B cell (primary cell): ENCODE data around the gene NPIPB8. TPM values are rescaled to one million over a fixed set of nuclear protein-coding genes. Genes with fewer than 3 reads are reported as not detected.
"Not testable (repeated sequence)": the region's sequence is repeated elsewhere in the genome, so short reads cannot be mapped to it uniquely, and the experiment has no call there.

Experiments
- ATAC-seq: fragments of 200-7000 bp; cut with Tn5 transposase; one replicate; pipeline ENCODE4 v1.10.0; 2021; ENCODE audit warnings: low read depth, mild to moderate bottlenecking, moderate number of reproducible peaks, moderate library complexity
- CTCF ChIA-PET: fragments of 350-600 bp; sonication (Branson Sonifier 250); formaldehyde crosslinking; loops from one replicate; lab custom pipeline; 2021; ENCODE audit warnings: antibody characterized with exemption, inconsistent platforms; lab: Charles Lee
- POLR2A ChIA-PET: fragments of 350-600 bp; sonication (Branson Sonifier 250); formaldehyde crosslinking; loops from one replicate; lab custom pipeline; 2021; ENCODE audit warnings: antibody characterized with exemption; lab: Charles Lee
- DNase-seq: peaks from one replicate; pipeline ENCODE4 v3.0.0; 2013
- H2AFZ ChIP-seq: 2 replicates; pipeline ENCODE4 v1.6.1; 2012; ENCODE audit warnings: mild to moderate bottlenecking, low read depth, low read length; ENCODE audit not compliant: insufficient read depth, poor library complexity, severe bottlenecking
- H3K27ac ChIP-seq, 2 donors: 1 replicate in 1 of 2; 2 replicates in 1 of 2; pipeline ENCODE4 v1.5.1; 2012 to 2013; ENCODE audit warnings: low read length in 2 of 2, mild to moderate bottlenecking in 2 of 2, moderate library complexity in 1 of 2
- H3K27me3 ChIP-seq, 4 experiments: fragments of 200-600 bp in 1 of 4; sonication (generic) in 1 of 4; replicated peaks in 1 of 4; 1 replicate in 2 of 4; 2 replicates in 2 of 4; pipeline versions ENCODE4 v1.6.1 to v1.7.0; 2013 to 2016; ENCODE audit warnings: low read length in 3 of 4, mild to moderate bottlenecking in 2 of 4, mixed read lengths in 1 of 4, moderate library complexity in 1 of 4; ENCODE audit not compliant: insufficient read depth in 4 of 4, control insufficient read depth in 3 of 4; ENCODE audit errors: control extremely low read depth in 1 of 4
- H3K36me3 ChIP-seq, 2 experiments: replicated peaks in 1 of 2; 1 replicate in 1 of 2; 2 replicates in 1 of 2; pipeline versions ENCODE4 v1.6.1 to v1.7.1; 2013; ENCODE audit warnings: low read length in 1 of 2; ENCODE audit not compliant: insufficient read depth in 2 of 2, control insufficient read depth in 1 of 2; ENCODE audit errors: control extremely low read depth in 1 of 2, extremely low read depth in 1 of 2
- H3K4me1 ChIP-seq, 2 donors: fragments of 200-600 bp in 1 of 2; sonication (generic) in 1 of 2; 1 replicate in 1 of 2; 2 replicates in 1 of 2; pipeline versions ENCODE4 v1.5.1 to v1.6.1; 2013 to 2017; ENCODE audit warnings: low read length in 2 of 2; ENCODE audit not compliant: control insufficient read depth in 2 of 2, insufficient read depth in 2 of 2
- H3K4me2 ChIP-seq: replicated peaks from 2 replicates; pipeline ENCODE3; 2012; ENCODE audit warnings: mild to moderate bottlenecking, low read depth, low read length; ENCODE audit not compliant: poor library complexity, severe bottlenecking
- H3K4me3 ChIP-seq, 5 experiments: fragments of 200-600 bp in 1 of 5; sonication (generic) in 1 of 5; 1 replicate in 3 of 5; 2 replicates in 2 of 5; pipeline versions ENCODE4 v1.5.1 to v1.7.0; 2011 to 2016; ENCODE audit warnings: low read length in 4 of 5, mild to moderate bottlenecking in 4 of 5, low read depth in 2 of 5, control low read depth in 1 of 5, moderate library complexity in 1 of 5; ENCODE audit not compliant: insufficient read depth in 1 of 5; ENCODE audit errors: control extremely low read depth in 1 of 5, extremely low read depth in 1 of 5
- H3K79me2 ChIP-seq: fragments of 200-600 bp; sonication (generic); one replicate; pipeline ENCODE4 v1.6.0; 2016; ENCODE audit warnings: low read length; ENCODE audit not compliant: control insufficient read depth, insufficient read depth
- H3K9ac ChIP-seq: fragments of 200-600 bp; sonication (generic); 2 replicates; pipeline ENCODE4 v1.6.1; 2017; ENCODE audit warnings: mild to moderate bottlenecking, low read length, moderate library complexity
- H3K9me3 ChIP-seq, 3 donors: one replicate each; pipeline versions ENCODE4 v1.6.1 to v1.7.1; 2013; ENCODE audit warnings: low read length in 2 of 3; ENCODE audit not compliant: control insufficient read depth in 2 of 3, insufficient read depth in 1 of 3; ENCODE audit errors: control extremely low read depth in 1 of 3
- H4K20me1 ChIP-seq: 2 replicates; pipeline ENCODE4 v1.6.0; 2012; ENCODE audit warnings: mild to moderate bottlenecking, low read length; ENCODE audit not compliant: insufficient read depth, control insufficient read depth, poor library complexity, severe bottlenecking
- H3K27ac Mint-ChIP-seq: one replicate; pipeline ENCODE4 v1.8.0; 2021; ENCODE audit warnings: mixed read lengths
- H3K27me3 Mint-ChIP-seq: one replicate; pipeline ENCODE4 v1.8.0; 2021; ENCODE audit warnings: mixed read lengths
- H3K4me1 Mint-ChIP-seq: one replicate; pipeline ENCODE4 v1.8.0; 2021; ENCODE audit warnings: mixed read lengths
- H3K4me3 Mint-ChIP-seq: one replicate; pipeline ENCODE4 v1.8.0; 2021; ENCODE audit warnings: mixed read lengths
- H3K9me3 Mint-ChIP-seq: one replicate; pipeline ENCODE4 v1.8.0; 2022; ENCODE audit warnings: mixed read lengths; ENCODE audit not compliant: insufficient read depth
- WGBS: methylation state at CpG from one replicate; pipeline ENCODE4 v1.1.5; 2013; ENCODE audit warnings: missing lambda C conversion rate; ENCODE audit not compliant: insufficient coverage; 5-methylcytosine and 5-hydroxymethylcytosine counted together
- intact Hi-C: fragments of 100-400 bp; cut with micrococcal nuclease; formaldehyde crosslinking; loops from one replicate; pipeline ENCODE4 v1.10.0; 2022
- polyA plus RNA-seq: library from polyadenylated mRNA; depleted of rRNA; stranded (reverse); fragments of >200 nt; gene quantifications from 2 replicates; pipeline ENCODE4 v1.2.3, GENCODE V29; 2012
- total RNA-seq, 2 donors: library from RNA; stranded (reverse); fragments of 120-200 nt in 1 of 2; gene quantifications; 1 replicate in 1 of 2; 2 replicates in 1 of 2; pipeline versions ENCODE4 v1.2.3 to v1.2.4, GENCODE V29; 2013 to 2022

Gene NPIPB8
- total and polyA plus RNA-seq, 2 donors (not counting 1 experiment from before 2014, with no cell fraction given) = 0.04 to 1.1 TPM

DNA sequence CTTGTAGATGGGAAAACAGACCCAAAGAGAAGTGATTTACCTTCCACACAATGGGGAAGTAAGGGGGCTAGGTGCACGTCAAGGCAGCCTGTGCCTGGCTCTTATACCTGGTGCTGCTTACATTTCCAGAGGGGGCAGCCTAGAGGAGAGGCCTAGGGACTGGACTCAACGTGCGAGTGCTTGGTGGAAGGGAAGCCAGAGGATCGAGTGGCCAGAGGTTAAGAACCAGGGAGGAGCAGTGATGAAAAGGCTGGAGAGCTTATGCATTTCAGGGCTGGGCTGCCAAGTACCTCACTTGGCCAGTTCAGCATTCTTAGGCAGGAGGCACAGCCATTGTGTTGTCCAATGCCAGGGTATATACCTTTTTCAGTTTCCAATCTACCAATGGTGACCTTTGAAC lies 30.3 kb downstream of the NPIPB8 start:
- H3K9ac ChIP-seq, H3K79me2 ChIP-seq, H3K36me3 ChIP-seq, H3K4me1 ChIP-seq, H3K4me3 ChIP-seq, H3K27ac Mint-ChIP-seq, CTCF ChIA-PET, H3K4me2 ChIP-seq, H3K9me3 Mint-ChIP-seq, H3K4me3 Mint-ChIP-seq, intact Hi-C loops, H3K27me3 Mint-ChIP-seq, H4K20me1 ChIP-seq, H3K27ac ChIP-seq, POLR2A ChIA-PET, ATAC-seq, DNase-seq, H3K9me3 ChIP-seq, H2AFZ ChIP-seq, H3K4me1 Mint-ChIP-seq, H3K27me3 ChIP-seq: not testable (repeated sequence)
- WGBS = no CpG with 5 or more reads among the region's 4 CpGs

- H3K9me3 Mint-ChIP-seq, H3K4me1 Mint-ChIP-seq, H3K36me3 ChIP-seq, POLR2A ChIA-PET, H3K79me2 ChIP-seq, CTCF ChIA-PET, H3K4me3 Mint-ChIP-seq, H2AFZ ChIP-seq, H4K20me1 ChIP-seq, intact Hi-C loops, H3K4me3 ChIP-seq, H3K27ac ChIP-seq, H3K9me3 ChIP-seq, DNase-seq, H3K27ac Mint-ChIP-seq, H3K27me3 ChIP-seq, H3K4me2 ChIP-seq, H3K9ac ChIP-seq, H3K4me1 ChIP-seq, H3K27me3 Mint-ChIP-seq: not testable (repeated sequence)
- peak; percentile 98 for ATAC-seq
- no CpG with 5 or more reads among the region's 10 CpGs for WGBS
These were observed 50.6 kb downstream of the NPIPB8 start for GRCh38 chr16:28688327-28688952.

- DNase-seq, H3K79me2 ChIP-seq, H3K36me3 ChIP-seq, H3K27me3 ChIP-seq, H3K27ac ChIP-seq, ATAC-seq, H3K9ac ChIP-seq, H3K4me3 ChIP-seq, CTCF ChIA-PET, H3K4me1 Mint-ChIP-seq, H2AFZ ChIP-seq, H3K9me3 ChIP-seq, H4K20me1 ChIP-seq, H3K4me2 ChIP-seq, H3K9me3 Mint-ChIP-seq, H3K4me3 Mint-ChIP-seq, H3K4me1 ChIP-seq, POLR2A ChIA-PET, H3K27me3 Mint-ChIP-seq, H3K27ac Mint-ChIP-seq, intact Hi-C loops: not testable (repeated sequence)
- no CpG with 5 or more reads among the region's 13 CpGs for WGBS
These were observed 51.6 kb downstream of the NPIPB8 start for GRCh38 chr16:28689425-28689824.

DNA sequence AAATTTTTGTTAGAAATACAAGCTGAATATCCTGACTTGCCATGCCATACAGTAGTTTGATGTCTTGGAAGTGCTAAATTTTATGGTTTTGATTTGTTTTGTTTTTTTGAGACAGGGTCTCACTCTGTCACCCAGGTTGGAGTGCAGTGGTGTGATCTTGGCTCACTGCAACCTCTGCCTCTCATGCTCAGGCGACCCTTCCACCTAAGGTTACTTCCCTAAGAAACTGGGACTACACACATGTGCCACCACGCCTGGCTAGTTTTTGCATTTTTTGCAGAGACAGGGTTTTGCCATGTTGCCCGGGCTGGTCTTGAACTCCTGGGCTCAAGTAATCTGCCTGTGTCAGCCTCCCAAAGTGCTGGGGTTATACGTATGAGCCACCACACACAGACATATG lies 53.9 kb downstream of the NPIPB8 start:
- H3K4me1 Mint-ChIP-seq, H3K79me2 ChIP-seq, H3K27me3 ChIP-seq, H3K9ac ChIP-seq, CTCF ChIA-PET, H3K27me3 Mint-ChIP-seq, H3K4me3 Mint-ChIP-seq, H2AFZ ChIP-seq, H3K4me1 ChIP-seq, POLR2A ChIA-PET, H3K4me3 ChIP-seq, H3K9me3 ChIP-seq, H3K9me3 Mint-ChIP-seq, DNase-seq, H3K27ac ChIP-seq, H3K4me2 ChIP-seq, H4K20me1 ChIP-seq, intact Hi-C loops, H3K27ac Mint-ChIP-seq, ATAC-seq, H3K36me3 ChIP-seq: not testable (repeated sequence)
- WGBS = 43% methylated on average over 1 of the region's 4 CpGs
